SK-N-SH (cell line): ENCODE data around the gene ERICH3.

Experiments
- CTCF ChIP-seq: fragments of 200-600 bp; sonication (generic); IDR thresholded peaks from 2 replicates; pipeline ENCODE4 v1.6.1; 2017; ENCODE audit warnings: antibody characterized with exemption, mild to moderate bottlenecking, moderate library complexity
- EZH2phosphoT487 ChIP-seq: fragments of 200-600 bp; sonication (generic); IDR thresholded peaks from 2 replicates; pipeline ENCODE4 v1.6.1; 2017; ENCODE audit warnings: low read depth, mixed run types, mild to moderate bottlenecking, antibody characterized with exemption, moderate library complexity, borderline replicate concordance
- JUND ChIP-seq: IDR thresholded peaks from 2 replicates; pipeline ENCODE4 v1.4.0; 2012
- MAX ChIP-seq: IDR thresholded peaks from 2 replicates; pipeline ENCODE4 v1.4.0; 2012; ENCODE audit warnings: low read depth
- NFIC ChIP-seq: IDR thresholded peaks from 2 replicates; pipeline ENCODE4 v1.4.0; 2012; ENCODE audit warnings: borderline replicate concordance
- RAD21 ChIP-seq: IDR thresholded peaks from 2 replicates; pipeline ENCODE4 v1.6.1; 2012; ENCODE audit warnings: mild to moderate bottlenecking, low read length
- RXRA ChIP-seq: IDR thresholded peaks from 2 replicates; pipeline ENCODE4 v1.4.0; 2012; ENCODE audit warnings: low read depth, mild to moderate bottlenecking, borderline replicate concordance
- SMC3 ChIP-seq: IDR thresholded peaks from 2 replicates; pipeline ENCODE4 v1.6.1; 2012; ENCODE audit warnings: low read depth, low read length, improper control_type of control experiment
- TAF1 ChIP-seq: IDR thresholded peaks from 2 replicates; pipeline ENCODE4 v1.6.1; 2012; ENCODE audit warnings: low read depth, mild to moderate bottlenecking, low read length, moderate library complexity, borderline replicate concordance
- USF2 ChIP-seq: fragments of 150-350 bp; IDR thresholded peaks from 2 replicates; pipeline ENCODE4 v1.6.1; 2017; ENCODE audit warnings: antibody characterized with exemption, low read length, low read depth, borderline replicate concordance
- ZBTB33 ChIP-seq: IDR thresholded peaks from 2 replicates; pipeline ENCODE4 v1.4.0; 2012; ENCODE audit warnings: low read depth, borderline replicate concordance

- TF ChIP-seq TAF1 = no peak
- TF ChIP-seq CTCF = no peak
- no peak for TF ChIP-seq USF2
- peak; percentile 62; the same call in 1 of the 2 replicates for TF ChIP-seq MAX
- peak; percentile 67 for TF ChIP-seq JUND
- peak; percentile 67; the same call in 1 of the 2 replicates for TF ChIP-seq NFIC
- no peak for TF ChIP-seq SMC3
- TF ChIP-seq RAD21 = no peak
- TF ChIP-seq RXRA = peak; percentile 61; the same call in 1 of the 2 replicates
- no peak for TF ChIP-seq EZH2phosphoT487
- TF ChIP-seq ZBTB33 = no peak
These were observed 20.9 kb downstream of the ERICH3 start for GRCh38 chr1:74652711-74653139.
